GM12875 (cell line): Measurements from ENCODE around the gene CARMIL1.
"Not testable (repeated sequence)": the region's sequence is repeated elsewhere in the genome, so short reads cannot be mapped to it uniquely, and the experiment has no call there.

Experiments
- H3K4me3 ChIP-seq: one replicate; pipeline ENCODE4 v1.5.1; 2011; ENCODE audit warnings: low read depth, low read length, control low read depth
- CTCF ChIP-seq: IDR thresholded peaks from 2 replicates; pipeline ENCODE4 v1.5.1; 2011; ENCODE audit warnings: low read depth, mild to moderate bottlenecking, control low read depth, inconsistent platforms, low read length, moderate library complexity, borderline replicate concordance; ENCODE audit not compliant: insufficient read depth

Gene CARMIL1

GRCh38 chr6:25582101-25582500 lies 302.9 kb downstream of the CARMIL1 start:
- TF ChIP-seq CTCF: no peak
- H3K4me3 ChIP-seq: no peak overlapping the region

- TF ChIP-seq CTCF: no peak
These were observed 303.9 kb downstream of the CARMIL1 start for GRCh38 chr6:25583099-25583498.

GRCh38 chr6:25583906-25584305 lies 304.7 kb downstream of the CARMIL1 start:
- no peak for TF ChIP-seq CTCF
- H3K4me3 ChIP-seq: no peak overlapping the region

More at GRCh38 chr6:25583099-25583498, 303.9 kb downstream of the CARMIL1 start:
- no peak overlapping the region for H3K4me3 ChIP-seq

- no peak for TF ChIP-seq CTCF
- H3K4me3 ChIP-seq: no peak overlapping the region
These were observed 306.1 kb downstream of the CARMIL1 start for GRCh38 chr6:25585225-25585624.

- not testable (repeated sequence) for H3K4me3 ChIP-seq
These were observed 306.9 kb downstream of the CARMIL1 start for GRCh38 chr6:25586119-25586518.

GRCh38 chr6:25586927-25587326 lies 307.8 kb downstream of the CARMIL1 start:
- no peak overlapping the region for H3K4me3 ChIP-seq
- TF ChIP-seq CTCF: no peak

GRCh38 chr6:25590986-25591385 lies 311.8 kb downstream of the CARMIL1 start:
- TF ChIP-seq CTCF: no peak
- H3K4me3 ChIP-seq: no peak overlapping the region
